Stimulated activated CD4-positive, alpha-beta T cell treated with anti-CD3 and anti-CD28 coated beads, Interleukin-1b, Interleukin-23, amount 100 ng/mL, for 4 hours (primary cell): Measurements from ENCODE around the gene MREG.
"Not testable (repeated sequence)": the region's sequence is repeated elsewhere in the genome, so short reads cannot be mapped to it uniquely, and the experiment has no call there.

Source experiments
- DNase-seq, 2 donors: peaks; one replicate each; pipeline ENCODE4 v3.0.0-alpha.2; 2020; ENCODE audit warnings: low read depth in 2 of 2

MREG gene

DNA sequence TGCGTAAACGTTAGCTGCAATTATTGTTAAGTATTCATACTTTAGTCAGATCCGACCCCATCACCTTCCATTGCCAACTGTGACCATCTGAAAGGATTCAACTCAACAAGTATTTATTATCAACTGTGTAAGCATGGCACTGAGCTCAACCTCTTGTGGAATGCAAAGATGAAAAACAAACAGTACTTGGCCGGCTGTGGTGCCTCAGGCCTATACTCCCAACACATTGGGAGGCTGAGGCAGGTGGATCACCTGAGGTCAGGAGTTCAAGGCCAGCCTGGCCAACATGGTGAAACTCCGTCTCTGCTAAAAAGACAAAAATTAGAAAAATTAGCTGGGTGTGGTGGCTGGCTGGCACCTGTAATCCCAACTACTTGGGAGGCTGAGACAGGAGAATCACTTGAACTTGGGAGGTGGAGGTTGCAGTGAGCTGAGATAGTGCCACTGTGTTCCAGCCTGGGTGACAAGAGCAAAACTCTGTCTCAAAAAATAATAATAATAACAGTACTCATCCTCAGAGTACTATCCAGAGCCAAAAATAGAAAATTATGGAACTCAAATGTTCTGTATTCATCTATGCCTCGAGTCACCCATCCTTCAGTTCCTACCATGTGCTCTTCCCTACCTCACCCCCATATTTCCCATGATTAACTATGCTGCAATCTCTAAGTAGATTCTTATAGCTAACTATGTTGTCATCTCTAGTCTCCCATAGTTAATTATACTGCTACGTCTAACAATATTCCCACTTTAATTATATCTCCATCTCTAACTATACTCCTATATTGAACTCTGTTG is 8.6 kb upstream of the MREG start:
- no peak for DNase-seq

DNA sequence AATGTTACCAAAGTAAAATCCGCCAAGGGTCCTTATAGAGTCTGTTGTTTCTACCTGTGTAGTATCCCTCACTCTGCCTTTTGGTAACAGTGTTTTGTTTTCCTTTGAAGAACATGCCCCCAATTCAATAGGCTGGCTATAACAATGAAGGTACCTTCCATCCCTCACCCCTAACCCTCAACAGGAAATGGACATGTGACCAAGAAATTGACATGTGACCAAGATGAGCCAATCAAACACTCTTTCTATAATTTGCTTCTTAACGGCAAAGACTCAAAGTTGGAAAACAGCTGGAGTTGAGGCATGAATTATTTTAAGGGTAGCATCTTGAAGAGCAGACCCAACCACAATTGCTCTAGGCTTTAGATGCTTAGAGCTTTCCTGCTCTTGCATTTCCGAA is 5.4 kb upstream of the MREG start:
- no peak for DNase-seq

DNA sequence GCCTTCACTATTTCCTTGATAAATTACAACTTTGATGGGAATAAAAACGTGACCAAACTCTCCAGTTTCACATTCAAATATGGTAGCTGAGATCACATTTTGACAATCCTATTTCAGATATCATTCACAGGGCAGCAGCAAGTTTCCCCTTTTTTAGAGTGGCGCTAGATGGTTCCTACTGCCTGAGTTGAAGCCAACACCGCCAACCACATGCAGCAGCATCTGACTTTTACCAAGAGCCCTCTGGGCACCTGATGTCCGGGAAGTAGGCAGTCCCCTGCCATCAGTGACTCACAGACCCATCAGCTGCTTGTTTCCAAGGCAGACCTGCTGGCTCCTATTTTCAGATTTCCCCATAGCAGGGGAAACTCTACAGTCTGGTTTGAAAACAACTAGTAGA is 4.0 kb upstream of the MREG start:
- no peak for DNase-seq

DNA sequence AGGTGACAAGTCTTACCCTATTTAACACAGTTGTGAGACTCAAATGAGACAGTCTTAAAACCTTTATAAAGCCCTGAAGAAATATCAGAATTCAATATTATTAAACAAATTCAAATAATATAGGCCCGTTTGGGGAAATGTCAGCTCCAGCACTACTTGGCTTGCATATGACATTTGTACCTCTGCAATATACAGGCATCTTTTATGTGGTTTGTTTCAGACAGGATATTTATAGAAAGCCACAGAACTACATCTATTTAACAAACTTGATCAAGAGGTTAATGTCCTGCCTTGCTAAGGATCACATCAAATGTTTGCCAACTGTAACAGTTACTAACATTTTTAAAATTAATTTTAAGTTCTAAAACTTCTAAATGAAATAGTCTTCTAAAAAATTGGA is 3.2 kb upstream of the MREG start:
- no peak for DNase-seq

DNA sequence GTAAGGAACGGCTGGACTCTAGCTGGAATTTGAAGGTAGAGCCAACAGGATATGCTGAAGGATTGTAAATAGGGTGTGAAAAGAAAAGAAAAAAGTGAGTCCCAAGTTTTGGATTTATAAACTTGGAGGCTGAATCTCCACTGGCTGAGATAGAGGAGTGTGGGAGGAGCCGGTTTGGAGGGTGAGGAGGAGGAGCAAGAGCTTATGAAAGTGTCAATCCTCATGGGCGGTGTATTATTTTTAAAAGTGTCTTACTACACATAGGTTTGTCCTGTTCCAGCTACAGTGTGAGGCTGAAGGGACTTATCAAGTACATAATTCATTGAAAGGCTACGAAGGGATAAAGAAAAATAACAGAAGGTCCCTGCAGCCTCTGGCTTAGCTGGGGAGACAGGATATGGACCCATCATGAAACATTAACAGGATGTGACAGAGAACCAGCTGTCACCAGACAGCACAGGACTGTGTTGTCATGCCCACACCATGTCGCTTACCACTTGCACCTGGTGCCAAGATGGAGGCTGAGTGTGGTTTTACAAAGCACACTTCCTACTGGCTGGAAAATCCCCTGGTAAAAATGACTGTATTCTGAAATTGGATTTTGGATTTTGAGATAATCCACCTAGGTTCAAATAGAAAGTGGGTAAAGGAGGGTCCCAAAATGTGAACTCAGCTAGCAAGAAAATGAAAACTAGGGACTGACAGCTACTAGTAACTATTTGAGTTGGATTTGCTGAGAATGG is 2.5 kb upstream of the MREG start:
- DNase-seq: no peak

GRCh38 chr2:216014986-216015385 is 1.6 kb upstream of the MREG start:
- DNase-seq: no peak

DNA sequence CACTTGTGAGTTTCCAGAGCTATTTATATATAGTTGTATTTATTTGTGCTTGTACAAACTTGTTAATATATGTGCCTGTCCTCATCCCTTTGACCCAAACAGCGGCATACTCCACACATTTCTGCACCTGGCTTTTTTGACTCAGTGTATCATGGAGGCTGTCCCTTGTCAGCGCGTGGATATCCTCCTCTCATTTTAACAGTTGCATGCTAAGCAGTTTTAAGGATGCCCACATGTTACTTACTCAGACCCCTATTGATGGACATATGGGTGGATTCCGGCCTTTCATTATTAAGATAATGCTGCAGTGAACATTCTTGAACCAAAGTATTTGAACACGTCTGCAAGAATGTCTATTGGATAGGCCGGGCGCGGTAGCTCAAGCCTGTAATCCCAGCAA is 655 bp upstream of the MREG start:
- no peak for DNase-seq

GRCh38 chr2:216012830-216013079 is 596 bp downstream of the MREG start:
- no peak for DNase-seq

GRCh38 chr2:216012133-216012829 is 1.1 kb downstream of the MREG start:
- no peak for DNase-seq

- DNase-seq: not testable (repeated sequence)
These were observed 4.1 kb downstream of the MREG start for GRCh38 chr2:216009215-216009614.

- no peak for DNase-seq
These were observed 5.0 kb downstream of the MREG start for GRCh38 chr2:216008387-216008786.

DNA sequence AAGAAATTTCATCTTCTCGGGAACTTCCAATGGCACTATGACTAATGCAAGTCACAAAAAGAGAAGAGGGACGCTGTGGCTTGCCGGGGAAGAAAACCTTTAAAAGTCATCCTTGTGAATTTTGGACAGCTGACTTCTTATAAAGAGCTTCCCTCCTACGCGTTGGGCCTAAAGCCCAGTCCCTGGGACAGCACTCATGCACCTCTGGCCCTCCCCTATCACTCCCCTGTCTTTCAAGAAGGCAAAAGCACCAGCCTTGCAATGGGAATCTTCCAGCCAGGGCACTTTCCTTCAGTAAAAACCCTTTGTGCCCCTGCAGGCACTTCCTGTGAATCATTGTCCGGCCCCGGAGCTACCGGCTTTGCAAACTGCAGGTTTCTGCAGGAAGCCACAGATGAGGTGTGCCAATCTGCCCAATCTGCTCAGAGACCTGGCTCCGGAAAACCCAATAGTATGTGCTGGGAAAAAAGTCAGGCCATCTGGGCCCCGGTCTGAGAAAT is 7.1 kb downstream of the MREG start:
- peak in 1 of 2 donors; percentile 23 for DNase-seq

DNA sequence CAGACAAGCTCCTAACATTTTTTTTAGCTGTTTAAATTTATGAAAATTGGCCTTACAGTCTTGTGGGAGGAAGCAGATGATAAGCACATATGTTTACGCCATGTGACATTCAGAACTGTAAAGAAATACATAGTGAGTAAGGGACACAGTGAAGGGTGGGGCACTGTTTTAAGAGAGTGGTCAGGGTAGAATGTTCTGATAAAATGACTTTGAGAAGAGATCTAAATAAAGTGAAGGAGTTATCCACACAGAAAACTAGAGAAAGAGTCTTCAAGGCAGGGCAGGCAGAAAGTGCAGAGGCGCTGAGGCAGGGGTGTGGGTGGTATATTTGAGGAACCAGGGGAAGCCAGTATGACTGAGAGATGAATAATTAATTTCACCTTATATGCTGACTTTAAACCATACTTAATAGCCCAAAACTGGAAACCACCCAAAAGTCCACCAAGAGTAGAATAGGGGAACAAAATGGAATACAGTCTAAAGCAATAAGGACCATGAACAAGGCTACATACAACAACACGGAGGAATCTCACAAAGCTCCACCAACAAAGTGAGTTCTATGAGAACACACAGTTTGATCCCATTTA is 8.6 kb downstream of the MREG start:
- no peak for DNase-seq

GRCh38 chr2:216003876-216004696 is 9.3 kb downstream of the MREG start:
- no peak for DNase-seq

DNA sequence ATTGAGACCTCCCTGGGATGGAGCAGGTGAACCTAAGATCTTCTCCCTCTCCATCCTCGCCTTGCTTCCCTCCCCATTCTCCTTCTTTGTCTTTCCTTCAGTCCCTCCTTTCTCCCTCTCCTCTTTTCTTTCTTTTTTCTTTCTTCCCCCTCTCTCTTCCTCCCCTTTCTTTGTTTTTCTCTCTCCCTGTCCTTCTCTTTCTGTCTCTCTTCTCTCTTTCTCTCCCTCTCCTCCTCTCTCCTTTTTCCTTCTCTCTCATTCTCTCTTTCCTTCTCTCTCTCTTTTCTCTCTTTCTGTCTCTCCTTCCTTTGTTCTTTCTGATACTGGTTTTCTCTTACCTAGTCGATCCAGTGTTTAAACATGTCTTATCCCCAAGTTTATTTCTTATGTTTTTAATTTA is 10.7 kb downstream of the MREG start:
- DNase-seq: no peak

DNA sequence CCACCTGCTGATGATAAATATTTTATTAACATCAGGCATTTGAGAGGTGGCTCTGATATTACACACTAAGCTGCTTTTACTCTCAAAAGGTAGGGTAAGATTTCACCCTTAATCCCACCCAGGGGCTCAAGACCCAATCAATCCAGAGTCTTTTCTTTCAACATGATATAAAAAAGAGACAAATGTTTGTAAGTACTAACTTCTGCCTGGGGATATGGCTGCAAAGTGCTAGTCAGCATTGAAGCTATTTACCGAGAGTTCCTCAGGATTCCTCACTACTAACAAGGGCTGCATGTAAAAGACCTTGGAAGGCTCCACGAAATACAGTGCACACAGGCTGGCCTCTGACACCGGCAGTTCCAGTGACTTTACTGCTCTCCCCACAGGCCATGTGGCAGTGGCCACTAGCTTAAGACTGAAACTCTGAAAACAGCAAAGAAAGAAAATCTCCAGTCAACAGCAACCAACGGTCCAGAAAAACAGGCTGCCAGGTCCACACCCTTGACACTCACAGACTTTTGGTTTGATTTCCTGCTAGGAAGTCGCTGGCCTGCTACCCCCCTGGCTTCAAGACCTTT is 11.2 kb downstream of the MREG start:
- no peak for DNase-seq

- no peak for DNase-seq
These were observed 11.9 kb downstream of the MREG start for GRCh38 chr2:216001216-216002100.

GRCh38 chr2:215998636-215999035 is 14.7 kb downstream of the MREG start:
- no peak for DNase-seq

DNA sequence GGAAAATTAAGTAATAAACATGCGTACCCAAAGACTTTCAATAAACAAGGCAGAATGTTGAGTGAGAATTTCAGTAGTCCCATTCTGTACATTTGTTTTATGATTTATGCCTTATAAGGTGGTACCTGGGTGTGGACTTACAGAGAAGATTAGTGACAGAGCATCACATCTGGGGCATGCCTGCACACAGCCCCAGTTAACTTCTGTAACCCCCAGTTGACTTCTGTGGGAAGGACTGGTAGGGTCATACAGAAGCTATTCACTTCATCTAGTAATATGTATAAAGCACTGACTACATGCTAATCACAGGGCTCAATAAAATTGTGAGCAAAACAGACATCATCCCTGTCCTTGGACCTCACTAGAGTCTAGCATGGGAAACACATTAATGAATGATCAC is 16.1 kb downstream of the MREG start:
- no peak for DNase-seq

DNA sequence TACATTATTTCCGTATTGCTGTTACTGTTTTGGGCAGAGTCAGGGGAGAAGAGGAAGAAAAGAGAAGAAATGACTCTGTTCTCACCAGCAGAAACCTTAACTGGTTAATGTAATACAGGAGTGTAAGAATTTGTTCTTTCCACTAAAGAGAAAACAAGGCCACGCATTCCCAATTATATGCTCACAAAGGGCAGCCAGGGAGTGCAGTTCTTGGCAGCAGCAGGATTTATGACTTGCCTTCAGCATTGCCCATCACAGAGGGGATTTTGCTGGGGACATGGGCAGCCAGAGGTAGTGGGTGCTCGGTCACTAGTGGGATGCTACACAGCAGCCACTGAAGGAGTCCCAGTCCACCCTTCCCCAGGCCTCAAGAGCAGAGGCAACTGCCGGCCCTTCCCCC is 18.4 kb downstream of the MREG start:
- DNase-seq: no peak
